Activated CD8-positive, alpha-beta T cell treated with anti-CD3 and anti-CD28 coated beads, Interleukin-2, amount 10 ng/mL, durations not matched to agents 7 days and 5 days (primary cell): ENCODE data around the gene RFX1. TPM values are rescaled to one million over a fixed set of nuclear protein-coding genes. Genes with fewer than 3 reads are reported as not detected.
"Not testable (repeated sequence)": the region's sequence is repeated elsewhere in the genome, so short reads cannot be mapped to it uniquely, and the experiment has no call there.

Experiments used
- ATAC-seq: fragments of 150-1000 bp; cut with Tn5 transposase; one replicate; pipeline ENCODE4 v1.10.0; 2021; ENCODE audit warnings: moderate library complexity
- CTCF ChIA-PET: fragments of 350-600 bp; sonication (Branson Sonifier 250); formaldehyde crosslinking; loops from one replicate; lab custom pipeline; 2021; ENCODE audit warnings: antibody characterized with exemption; lab: Charles Lee
- POLR2A ChIA-PET: fragments of 350-600 bp; sonication (Branson Sonifier 250); formaldehyde crosslinking; loops from one replicate; lab custom pipeline; 2021; ENCODE audit warnings: antibody characterized with exemption; lab: Charles Lee
- DNase-seq: peaks from one replicate; pipeline ENCODE4 v3.0.0-alpha.2; 2020
- H3K27ac Mint-ChIP-seq: one replicate; pipeline ENCODE4 v1.8.0; 2021; ENCODE audit warnings: mild to moderate bottlenecking, mixed read lengths
- H3K27me3 Mint-ChIP-seq: one replicate; pipeline ENCODE4 v1.8.0; 2021; ENCODE audit warnings: low read depth, mixed read lengths
- H3K36me3 Mint-ChIP-seq: one replicate; pipeline ENCODE4 v1.8.0; 2021; ENCODE audit warnings: low read depth, mixed read lengths
- H3K4me1 Mint-ChIP-seq: one replicate; pipeline ENCODE4 v1.8.0; 2021; ENCODE audit warnings: low read depth, mixed read lengths
- H3K4me3 Mint-ChIP-seq: one replicate; pipeline ENCODE4 v1.8.0; 2021; ENCODE audit warnings: mild to moderate bottlenecking, mixed read lengths
- H3K9me3 Mint-ChIP-seq: one replicate; pipeline ENCODE4 v1.8.0; 2022; ENCODE audit warnings: mixed read lengths; ENCODE audit not compliant: insufficient read depth
- total RNA-seq, 2 experiments: library from RNA; stranded (reverse); gene quantifications; one replicate each; pipeline ENCODE4 v1.2.3, GENCODE V29; 2021

RFX1 gene
- total RNA-seq, 2 experiments from 2014 or later: 15.9 to 17.7 TPM

DNA sequence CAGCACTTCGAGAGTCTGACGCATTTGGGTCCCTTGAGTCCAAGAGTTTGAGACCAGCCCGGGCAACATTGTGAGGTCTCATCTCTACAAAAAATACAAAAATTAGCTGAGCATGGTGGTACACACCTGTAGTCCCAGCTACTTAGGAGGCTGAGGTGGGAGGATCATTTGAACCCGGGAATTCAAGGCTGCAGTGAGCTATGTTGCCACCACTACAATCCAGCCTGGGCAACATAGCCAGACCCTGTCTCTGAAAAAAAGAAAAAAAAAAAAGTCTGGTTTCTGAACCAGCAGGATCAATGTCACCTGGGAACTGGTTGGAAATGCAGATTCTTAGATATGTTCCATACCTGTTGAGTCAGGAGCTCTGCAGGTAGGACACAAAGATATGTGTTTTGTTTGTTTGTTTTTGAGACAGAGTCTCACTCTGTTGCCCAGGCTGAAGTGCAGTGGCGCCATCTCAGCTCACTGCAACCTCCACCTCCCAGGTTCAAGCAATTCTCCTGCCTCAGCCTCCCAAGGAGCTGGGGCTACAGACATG lies 20.6 kb upstream of the RFX1 start:
- peaks cover 21% of the 10 kb centered on the region for H3K4me1 Mint-ChIP-seq
- not testable (repeated sequence) for H3K27me3 Mint-ChIP-seq, DNase-seq, H3K27ac Mint-ChIP-seq, H3K9me3 Mint-ChIP-seq, ATAC-seq, H3K36me3 Mint-ChIP-seq, H3K4me3 Mint-ChIP-seq
- CTCF ChIA-PET: interaction anchor here (2.9 kb wide), 1 partner anchor 32 kb away, joined by 9 read pairs; no protein-coding TSS in a partner anchor
- POLR2A ChIA-PET: interaction anchor here (0.6 kb wide), 1 partner anchor 73 kb away, joined by 3 read pairs; no protein-coding TSS in a partner anchor

- Mint-ChIP-seq H3K4me1 (peaks cover 16% of the 10 kb centered on the region), H3K9me3 (no peaks in the 10 kb centered on the region), H3K36me3 (no peaks in the 10 kb centered on the region), H3K27me3 (peaks cover 3% of the 10 kb centered on the region), H3K4me3 (no peak overlapping the region), H3K27ac (no peak overlapping the region)
- ATAC-seq: no peak
- DNase-seq: no peak
- POLR2A ChIA-PET: no interaction called here
- CTCF ChIA-PET: interaction anchor here (1.0 to 2.1 kb wide), 3 partner anchors 36 to 137 kb away, joined by 3 to 7 read pairs (median 3); no protein-coding TSS in a partner anchor
Measured at GRCh38 chr19:14023404-14024235, 17.5 kb upstream of the RFX1 start.

DNA sequence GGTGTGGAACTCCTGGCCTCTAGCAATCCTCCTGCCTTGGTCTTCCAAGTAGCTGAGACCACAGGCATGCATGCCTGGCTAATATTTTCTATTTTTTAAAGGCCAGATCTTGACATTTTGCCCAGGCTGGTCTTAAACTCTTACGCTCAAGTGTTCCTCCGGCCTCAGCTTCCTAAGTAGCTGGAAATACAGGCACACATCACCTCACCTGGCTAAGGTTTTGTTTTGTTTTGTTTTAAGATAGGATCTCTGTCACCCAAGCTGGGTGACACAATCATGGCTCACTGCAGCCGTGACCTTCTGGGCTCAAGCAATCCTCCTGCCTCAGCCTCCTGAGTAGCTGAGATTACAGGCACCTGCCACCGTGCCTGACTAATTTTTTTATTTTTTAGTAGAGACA lies 16.3 kb upstream of the RFX1 start:
- no peak for ATAC-seq
- H3K36me3 Mint-ChIP-seq: no peaks in the 10 kb centered on the region

GRCh38 chr19:14021474-14021873 lies 15.4 kb upstream of the RFX1 start:
- Mint-ChIP-seq H3K4me3 (no peak overlapping the region), H3K36me3 (no peaks in the 10 kb centered on the region), H3K4me1 (peaks cover 16% of the 10 kb centered on the region), H3K27ac (no peak overlapping the region), H3K27me3 (peaks cover under 1% of the 10 kb centered on the region), H3K9me3 (no peaks in the 10 kb centered on the region)
- ChIA-PET POLR2A (interaction anchor here (0.6 to 1.8 kb wide), 3 partner anchors 10 to 16 kb away, joined by 3 to 13 read pairs (median 3); partner anchors contain the start of gene IL27RA), CTCF (interaction anchor here (1.2 to 2.1 kb wide), 4 partner anchors 10 to 141 kb away, joined by 4 to 9 read pairs (median 6); partner anchors contain the start of gene IL27RA)
- ATAC-seq: no peak
- DNase-seq: no peak

More for the DNA sequence above, 16.3 kb upstream of the RFX1 start:
- DNase-seq: no peak
- Mint-ChIP-seq H3K9me3 (no peaks in the 10 kb centered on the region), H3K4me1 (peaks cover 16% of the 10 kb centered on the region), H3K27me3 (peaks cover 3% of the 10 kb centered on the region), H3K4me3 (no peak overlapping the region), H3K27ac (no peak overlapping the region)
- ChIA-PET POLR2A (interaction anchor here (1.8 kb wide), 1 partner anchor 9 kb away, joined by 13 read pairs; the partner anchor contains the start of gene IL27RA), CTCF (interaction anchor here (0.6 to 2.1 kb wide), 5 partner anchors 9 to 96 kb away, joined by 3 to 9 read pairs (median 4); partner anchors contain the start of gene IL27RA)

DNA sequence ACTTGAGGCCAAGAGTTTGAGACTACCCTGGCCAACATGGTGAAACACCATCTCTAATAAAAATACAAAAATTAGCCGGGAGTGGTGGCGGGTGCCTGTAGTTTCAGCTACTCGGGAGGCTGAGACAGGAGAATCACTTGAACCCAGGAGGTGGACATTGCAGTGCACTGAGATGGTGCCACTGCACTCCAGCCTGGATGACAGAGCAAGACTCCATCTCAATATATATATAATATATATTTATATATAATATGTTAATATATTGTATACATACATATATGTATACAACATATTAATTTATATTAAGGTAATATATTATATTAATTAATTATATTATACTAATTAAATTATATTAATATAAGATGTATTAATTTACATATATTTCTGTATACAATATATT lies 13.6 kb upstream of the RFX1 start:
- not testable (repeated sequence) for H3K36me3 Mint-ChIP-seq, H3K4me3 Mint-ChIP-seq, H3K9me3 Mint-ChIP-seq, ATAC-seq, H3K27me3 Mint-ChIP-seq, DNase-seq, H3K27ac Mint-ChIP-seq
- H3K4me1 Mint-ChIP-seq: peaks cover 18% of the 10 kb centered on the region
- ChIA-PET POLR2A (interaction anchor here (1.2 to 2.4 kb wide), 2 partner anchors 8 to 12 kb away, joined by 3 to 9 read pairs; partner anchors contain the start of genes IL27RA and RLN3), CTCF (interaction anchor here (0.6 to 1.8 kb wide), 4 partner anchors 11 to 40 kb away, joined by 3 to 8 read pairs (median 4); no protein-coding TSS in a partner anchor)

GRCh38 chr19:14019100-14019499 lies 13.0 kb upstream of the RFX1 start:
- ATAC-seq (no peak), DNase-seq (no peak)
- ChIA-PET CTCF (interaction anchor here (0.6 to 1.8 kb wide), 6 partner anchors 11 to 419 kb away, joined by 3 to 8 read pairs (median 4); partner anchors contain the start of gene IL27RA), POLR2A (interaction anchor here (1.2 to 2.4 kb wide), 2 partner anchors 9 to 12 kb away, joined by 3 to 9 read pairs; partner anchors contain the start of genes IL27RA and RLN3)
- Mint-ChIP-seq H3K36me3 (no peaks in the 10 kb centered on the region), H3K27ac (no peak overlapping the region), H3K27me3 (no peaks in the 10 kb centered on the region), H3K9me3 (no peaks in the 10 kb centered on the region), H3K4me1 (peaks cover 18% of the 10 kb centered on the region), H3K4me3 (no peak overlapping the region)

GRCh38 chr19:14015524-14016035 lies 9.5 kb upstream of the RFX1 start:
- Mint-ChIP-seq H3K27ac (no peak overlapping the region), H3K27me3 (peaks cover 5% of the 10 kb centered on the region), H3K36me3 (no peaks in the 10 kb centered on the region), H3K4me1 (peaks cover 7% of the 10 kb centered on the region), H3K4me3 (no peak overlapping the region), H3K9me3 (no peaks in the 10 kb centered on the region)
- ChIA-PET CTCF (no interaction called here), POLR2A (no interaction called here)
- DNase-seq (no peak), ATAC-seq (no peak)

DNA sequence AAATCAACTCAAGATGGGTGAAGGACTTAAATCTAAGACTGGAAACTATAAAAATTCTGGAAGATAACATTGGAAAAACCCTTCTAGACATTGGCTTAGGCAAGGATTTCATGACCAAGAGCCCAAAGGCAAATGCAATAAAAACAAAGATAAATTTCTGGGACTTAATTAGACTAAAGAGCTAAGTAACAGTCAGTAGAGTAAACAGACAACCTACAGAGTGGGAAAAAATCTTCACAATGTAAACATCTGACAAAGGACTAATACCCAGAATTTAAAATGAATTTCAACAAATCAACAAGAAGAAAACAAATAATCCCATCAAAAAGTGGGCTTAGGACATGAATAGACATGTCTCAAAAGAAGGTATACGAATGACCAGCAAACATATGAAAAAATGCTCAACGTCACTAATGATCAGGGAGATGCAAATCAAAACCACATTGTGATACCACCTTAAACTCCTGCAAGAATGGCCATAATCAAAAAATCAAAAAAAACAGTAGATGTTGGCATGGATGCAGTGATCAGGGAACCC lies 6.3 kb upstream of the RFX1 start:
- peaks cover 5% of the 10 kb centered on the region for H3K27me3 Mint-ChIP-seq
- no peaks in the 10 kb centered on the region for H3K36me3 Mint-ChIP-seq
- no peak overlapping the region for H3K4me3 Mint-ChIP-seq
- DNase-seq: no peak
- no peak for ATAC-seq
- H3K9me3 Mint-ChIP-seq: no peaks in the 10 kb centered on the region
- no peak overlapping the region for H3K27ac Mint-ChIP-seq
- CTCF ChIA-PET: no interaction called here
- H3K4me1 Mint-ChIP-seq: peaks cover 7% of the 10 kb centered on the region
- POLR2A ChIA-PET: no interaction called here

- Mint-ChIP-seq H3K27me3 (no peaks in the 10 kb centered on the region), H3K4me3 (peak overlapping the region; percentile 88), H3K36me3 (peaks cover 2% of the 10 kb centered on the region), H3K27ac (peak overlapping the region; percentile 98), H3K4me1 (peaks cover 36% of the 10 kb centered on the region), H3K9me3 (no peaks in the 10 kb centered on the region)
- POLR2A ChIA-PET: interaction anchor here (0.6 to 5.9 kb wide), 10 partner anchors 14 to 126 kb away, joined by 3 to 56 read pairs (median 6); partner anchors contain the start of genes DCAF15 and IL27RA
- ATAC-seq (peak; percentile 17), DNase-seq (no peak)
- CTCF ChIA-PET: interaction anchor here (1.0 to 2.6 kb wide), 4 partner anchors 20 to 53 kb away, joined by 3 to 11 read pairs (median 6); partner anchors contain the start of gene IL27RA
Measured at GRCh38 chr19:14006766-14007562, 844 bp upstream of the RFX1 start.

GRCh38 chr19:14005349-14006084 lies 603 bp downstream of the RFX1 start:
- Mint-ChIP-seq H3K27me3 (no peaks in the 10 kb centered on the region), H3K4me3 (peak overlapping the region; percentile 88), H3K9me3 (no peaks in the 10 kb centered on the region), H3K36me3 (peaks cover 6% of the 10 kb centered on the region), H3K27ac (peak overlapping the region; percentile 98), H3K4me1 (peaks cover 50% of the 10 kb centered on the region)
- ATAC-seq: peak; percentile 56
- ChIA-PET CTCF (interaction anchor here (1.0 to 1.6 kb wide), 3 partner anchors 18 to 132 kb away, joined by 3 to 8 read pairs (median 4); partner anchors contain the start of gene IL27RA), POLR2A (interaction anchor here (0.7 to 5.9 kb wide), 14 partner anchors 12 to 377 kb away, joined by 3 to 56 read pairs (median 5); partner anchors contain the start of genes DCAF15 and IL27RA)
- peak; percentile 93 for DNase-seq
